IPS DF 6.9 (cell line): ENCODE measurements around the gene ZNF318.

Source experiments
- DNase-seq: peaks from one replicate; pipeline ENCODE4 v3.0.0-alpha.2; 2013; ENCODE audit warnings: low read depth, low spot score
- H3K27ac ChIP-seq: one replicate; pipeline ENCODE4 v1.5.1; 2013; ENCODE audit warnings: low read length, control low read depth
- H3K27me3 ChIP-seq: 2 replicates; pipeline ENCODE4 v1.6.1; 2013; ENCODE audit warnings: mild to moderate bottlenecking, low read length; ENCODE audit not compliant: control insufficient read depth, insufficient read depth
- H3K36me3 ChIP-seq: 2 replicates; pipeline ENCODE4 v1.6.1; 2013; ENCODE audit warnings: low read length; ENCODE audit not compliant: control insufficient read depth, insufficient read depth
- H3K4me1 ChIP-seq: 2 replicates; pipeline ENCODE4 v1.6.1; 2013; ENCODE audit warnings: low read length; ENCODE audit not compliant: control insufficient read depth, insufficient read depth
- H3K4me3 ChIP-seq: 2 replicates; pipeline ENCODE4 v1.5.1; 2013; ENCODE audit warnings: mild to moderate bottlenecking, low read length
- H3K9me3 ChIP-seq: 2 replicates; pipeline ENCODE4 v1.6.1; 2013; ENCODE audit warnings: low read length, inconsistent platforms; ENCODE audit not compliant: control insufficient read depth, insufficient read depth
- WGBS: extraction: QIAGEN DNeasy Blood & Tissue Kit; methylation state at CpG from one replicate; pipeline ENCODE4 v1.1.7; 2013; ENCODE audit warnings: mixed read lengths, missing lambda C conversion rate; ENCODE audit not compliant: insufficient read length, insufficient coverage; 5-methylcytosine and 5-hydroxymethylcytosine counted together

ZNF318 gene

GRCh38 chr6:43302126-43302525 lies 67.3 kb downstream of the ZNF318 start:
- WGBS: no CpG with 5 or more reads among the region's 19 CpGs
- no peaks in the 10 kb centered on the region for H3K27me3 ChIP-seq

GRCh38 chr6:43301081-43301870 lies 68.2 kb downstream of the ZNF318 start:
- Histone ChIP-seq H3K4me1 (no peaks in the 10 kb centered on the region), H3K27ac (no peak overlapping the region), H3K27me3 (no peaks in the 10 kb centered on the region), H3K9me3 (no peaks in the 10 kb centered on the region), H3K4me3 (no peak overlapping the region), H3K36me3 (no peaks in the 10 kb centered on the region)
- no peak for DNase-seq
- WGBS: no CpG with 5 or more reads among the region's 15 CpGs

More at GRCh38 chr6:43302126-43302525, 67.3 kb downstream of the ZNF318 start:
- Histone ChIP-seq H3K27ac (no peak overlapping the region), H3K36me3 (no peaks in the 10 kb centered on the region), H3K4me1 (no peaks in the 10 kb centered on the region), H3K9me3 (no peaks in the 10 kb centered on the region), H3K4me3 (no peak overlapping the region)
- no peak for DNase-seq

- 100% methylated on average over 1 of the region's 18 CpGs for WGBS
- H3K27ac ChIP-seq: no peak overlapping the region
Observed at GRCh38 chr6:43299338-43300293, 69.8 kb downstream of the ZNF318 start.

GRCh38 chr6:43298565-43299337 lies 70.7 kb downstream of the ZNF318 start:
- WGBS: no CpG with 5 or more reads among the region's 12 CpGs
- Histone ChIP-seq H3K36me3 (no peaks in the 10 kb centered on the region), H3K9me3 (no peaks in the 10 kb centered on the region), H3K27me3 (no peaks in the 10 kb centered on the region), H3K27ac (no peak overlapping the region), H3K4me3 (no peak overlapping the region), H3K4me1 (no peaks in the 10 kb centered on the region)
- DNase-seq: no peak

More at GRCh38 chr6:43299338-43300293, 69.8 kb downstream of the ZNF318 start:
- Histone ChIP-seq H3K36me3 (no peaks in the 10 kb centered on the region), H3K4me1 (no peaks in the 10 kb centered on the region), H3K27me3 (no peaks in the 10 kb centered on the region), H3K4me3 (no peak overlapping the region), H3K9me3 (no peaks in the 10 kb centered on the region)
- no peak for DNase-seq

GRCh38 chr6:43297644-43298564 lies 71.5 kb downstream of the ZNF318 start, which contains the start of gene SLC22A7:
Gene SLC22A7, plus strand, starts transcription at chr6:43298260. Its CDS starts 99 bp downstream, at chr6:43298359.
- no CpG with 5 or more reads among the region's 10 CpGs for WGBS
- no peaks in the 10 kb centered on the region for H3K27me3 ChIP-seq
- H3K27ac ChIP-seq: no peak within 1 kb of the TSS
- H3K4me3 ChIP-seq: no peak within 1 kb of the TSS
- no peaks in the 10 kb centered on the region for H3K36me3 ChIP-seq
- DNase-seq: no peak
- H3K9me3 ChIP-seq: no peaks in the 10 kb centered on the region
- no peaks in the 10 kb centered on the region for H3K4me1 ChIP-seq

- H3K27me3 ChIP-seq: no peaks in the 10 kb centered on the region
- DNase-seq: no peak
- no peak overlapping the region for H3K27ac ChIP-seq
- H3K4me1 ChIP-seq: no peaks in the 10 kb centered on the region
- no peaks in the 10 kb centered on the region for H3K36me3 ChIP-seq
- H3K9me3 ChIP-seq: no peaks in the 10 kb centered on the region
- no peak overlapping the region for H3K4me3 ChIP-seq
- no CpG with 5 or more reads among the region's 5 CpGs for WGBS
Observed at GRCh38 chr6:43296780-43297497, 72.5 kb downstream of the ZNF318 start.

- no peak for DNase-seq
- Histone ChIP-seq H3K27ac (no peak overlapping the region), H3K27me3 (no peaks in the 10 kb centered on the region), H3K9me3 (no peaks in the 10 kb centered on the region), H3K36me3 (no peaks in the 10 kb centered on the region), H3K4me1 (no peaks in the 10 kb centered on the region), H3K4me3 (no peak overlapping the region)
- no CpG with 5 or more reads among the region's 3 CpGs for WGBS
Observed at GRCh38 chr6:43295456-43295855, 74.0 kb downstream of the ZNF318 start.

GRCh38 chr6:43294536-43294935 lies 74.9 kb downstream of the ZNF318 start:
- no peaks in the 10 kb centered on the region for H3K4me1 ChIP-seq
- no peak overlapping the region for H3K27ac ChIP-seq
- no peaks in the 10 kb centered on the region for H3K9me3 ChIP-seq
- 100% methylated on average over 2 of the region's 3 CpGs for WGBS
- no peak overlapping the region for H3K4me3 ChIP-seq
- no peaks in the 10 kb centered on the region for H3K27me3 ChIP-seq
- H3K36me3 ChIP-seq: no peaks in the 10 kb centered on the region
- no peak for DNase-seq

- H3K4me1 ChIP-seq: no peaks in the 10 kb centered on the region
- WGBS: 100% methylated on average over 3 of the region's 3 CpGs
- H3K4me3 ChIP-seq: no peak overlapping the region
Observed at GRCh38 chr6:43293698-43294097, 75.7 kb downstream of the ZNF318 start.

More at GRCh38 chr6:43293698-43294097, 75.7 kb downstream of the ZNF318 start:
- DNase-seq: no peak
- Histone ChIP-seq H3K36me3 (no peaks in the 10 kb centered on the region), H3K27ac (no peak overlapping the region), H3K27me3 (no peaks in the 10 kb centered on the region), H3K9me3 (no peaks in the 10 kb centered on the region)
